ENCODE measurements around the gene SDHAF2. TPM values are rescaled to one million over a fixed set of nuclear protein-coding genes. Genes with fewer than 3 reads are reported as not detected.
A peak's percentile ranks its signal among the peaks of the same experiment; 100 is the strongest.

Gene SDHAF2
- total and polyA plus RNA-seq, 9 of the 15 experiments (the other 6 are each of a cell fraction or from before 2014, with no cell fraction given), result 21.2 to 144 (median 40.4) TPM

DNA sequence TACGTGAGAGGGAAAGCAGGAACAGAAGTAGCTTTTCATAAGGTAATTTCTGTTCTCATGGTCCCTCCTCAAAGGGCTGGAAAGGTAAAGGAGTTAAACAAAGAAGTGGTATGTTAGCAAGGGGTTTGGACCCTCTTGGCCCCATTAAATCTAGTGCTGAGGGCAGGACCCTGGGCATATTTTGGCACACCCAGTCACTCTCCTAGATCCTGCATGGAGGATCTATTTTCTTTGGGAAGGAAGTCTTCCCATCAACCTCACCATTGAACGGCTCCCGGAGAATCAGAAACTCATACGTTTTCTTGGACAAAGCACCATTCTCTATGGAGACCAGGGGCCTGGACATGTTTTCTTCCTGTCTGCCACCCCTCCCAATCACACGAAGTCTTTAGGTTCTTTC, 25.8 kb upstream of the SDHAF2 start:
- POLR2A ChIA-PET, result interaction anchor here (0.6 to 1.8 kb wide), 3 partner anchors 14 to 36 kb away, joined by 3 to 7 read pairs (median 3); no protein-coding TSS in a partner anchor
- CTCF ChIA-PET (ENCODE audit: low intra/inter-chr PET ratio), result no interaction called here
- H3K9me1 ChIP-seq (ENCODE audit: control insufficient read depth, insufficient read depth, low read length), result no peaks in the 10 kb centered on the region
- 95% methylated on average over 4 of the region's 5 CpGs for WGBS (ENCODE audit: insufficient coverage, low coverage, missing lambda C conversion rate)
- H3K79me2 ChIP-seq (ENCODE audit: control insufficient read depth, insufficient read depth, low read length), result no peaks in the 10 kb centered on the region
- DNase-seq (ENCODE audit: extremely low read depth in 1 of 4, low spot score in 3 of 4) (no peak), FAIRE-seq (no peak), ATAC-seq (no peak)
- no peaks in the 10 kb centered on the region for H3K4me1 ChIP-seq (replicated peaks in 1 of 2; ENCODE audit: control insufficient read depth in 2 of 2, insufficient read depth in 2 of 2, low read length in 2 of 2)
- intact Hi-C loops (cut with micrococcal nuclease), result no loop called here
- BruUV-seq (replicated peaks), result TSS peak; percentile 25
- H3K27me3 ChIP-seq (ENCODE audit: control insufficient read depth in 2 of 2, insufficient read depth in 2 of 2, low read length in 2 of 2), result no peaks in the 10 kb centered on the region
- no peaks in the 10 kb centered on the region for H4K20me1 ChIP-seq (replicated peaks; ENCODE audit: control insufficient read depth, insufficient read depth, low read length)
- no peak for TF ChIP-seq ZFP30 (CRISPR knock-in tag; IDR thresholded peaks at IDR 0.05; ENCODE audit: borderline replicate concordance)
- TF ChIP-seq ZBTB7A (IDR thresholded peaks at IDR 0.05; ENCODE audit: borderline replicate concordance, control insufficient read depth, low read depth, low read length), result no peak
- 0 out of 2 replicates have a peak, but pooled peaks have one; percentile 14 for TF ChIP-seq POLR2A (conservative IDR thresholded peaks at IDR 0.05)
- TF ChIP-seq CCAR2 (IDR thresholded peaks at IDR 0.05; ENCODE audit: low read depth, low read length), result no peak
- no peak overlapping the region for H3K27ac ChIP-seq (ENCODE audit: extremely low read depth, low read depth, low read length)
- H3K4me2 ChIP-seq (ENCODE audit: insufficient read depth, low read length), result no peak overlapping the region
- peaks cover 72% of the 10 kb centered on the region for H3K36me3 ChIP-seq (ENCODE audit: control insufficient read depth, insufficient read depth, low read length)
- H2AFZ ChIP-seq (ENCODE audit: low read depth, low read length), result no peak overlapping the region
- no peaks in the 10 kb centered on the region for H3K9me3 ChIP-seq (replicated peaks; ENCODE audit: control insufficient read depth, insufficient read depth, low read depth, low read length)
- no peak overlapping the region for H3K4me3 ChIP-seq
- in situ Hi-C loops (cut with MboI), result no loop called here
- H3K9ac ChIP-seq (ENCODE audit: insufficient read depth in 1 of 2, low read depth in 2 of 2, low read length in 2 of 2), result no peak overlapping the region

DNA sequence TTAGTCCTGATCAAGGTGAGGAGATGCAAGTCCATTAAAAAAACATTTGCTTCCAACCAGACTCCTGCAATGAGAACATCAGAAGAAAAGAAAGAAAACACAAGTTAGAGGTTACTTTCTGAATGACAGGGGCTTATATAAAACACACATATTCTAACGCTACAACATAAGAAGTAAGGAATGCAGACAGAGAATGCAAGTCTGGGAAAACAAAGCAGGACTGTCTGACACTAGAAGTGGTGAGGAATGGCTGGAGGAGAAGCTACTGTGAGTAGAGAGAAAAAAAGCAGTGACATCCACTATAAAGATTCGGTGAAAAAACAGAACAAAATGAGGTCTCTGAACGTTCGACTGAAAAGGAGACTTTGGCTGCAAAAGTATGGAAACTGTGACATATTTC, 25.3 kb upstream of the SDHAF2 start:
- BruUV-seq (replicated peaks), result no TSS peak
- Histone ChIP-seq H3K27me3 (ENCODE audit: control insufficient read depth in 2 of 2, insufficient read depth in 2 of 2, low read length in 2 of 2) (no peaks in the 10 kb centered on the region), H3K36me3 (ENCODE audit: control insufficient read depth, insufficient read depth, low read length) (peaks cover 76% of the 10 kb centered on the region), H3K27ac (ENCODE audit: extremely low read depth, low read depth, low read length) (no peak overlapping the region), H3K4me2 (ENCODE audit: insufficient read depth, low read length) (no peak overlapping the region), H2AFZ (ENCODE audit: low read depth, low read length) (no peak overlapping the region), H3K4me3 (no peak overlapping the region), H3K79me2 (ENCODE audit: control insufficient read depth, insufficient read depth, low read length) (no peaks in the 10 kb centered on the region), H4K20me1 (replicated peaks; ENCODE audit: control insufficient read depth, insufficient read depth, low read length) (no peaks in the 10 kb centered on the region), H3K9me1 (ENCODE audit: control insufficient read depth, insufficient read depth, low read length) (no peaks in the 10 kb centered on the region), H3K9ac (ENCODE audit: insufficient read depth in 1 of 2, low read depth in 2 of 2, low read length in 2 of 2) (no peak overlapping the region), H3K9me3 (replicated peaks; ENCODE audit: control insufficient read depth, insufficient read depth, low read depth, low read length) (no peaks in the 10 kb centered on the region), H3K4me1 (replicated peaks in 1 of 2; ENCODE audit: control insufficient read depth in 2 of 2, insufficient read depth in 2 of 2, low read length in 2 of 2) (no peaks in the 10 kb centered on the region)
- ChIA-PET CTCF (ENCODE audit: low intra/inter-chr PET ratio) (interaction anchor here (0.6 kb wide), 1 partner anchor 27 kb away, joined by 6 read pairs; no protein-coding TSS in a partner anchor), POLR2A (interaction anchor here (1.8 kb wide), 1 partner anchor 13 kb away, joined by 7 read pairs; no protein-coding TSS in a partner anchor)
- WGBS (ENCODE audit: insufficient coverage, low coverage, missing lambda C conversion rate), result 95% methylated on average over 4 of the region's 4 CpGs
- no peak for FAIRE-seq
- no peak for ATAC-seq
- intact Hi-C loops (cut with micrococcal nuclease) (no loop called here), in situ Hi-C loops (cut with MboI) (no loop called here)
- DNase-seq (ENCODE audit: extremely low read depth in 1 of 4, low spot score in 3 of 4), result no peak
- TF ChIP-seq, protein P1, sequence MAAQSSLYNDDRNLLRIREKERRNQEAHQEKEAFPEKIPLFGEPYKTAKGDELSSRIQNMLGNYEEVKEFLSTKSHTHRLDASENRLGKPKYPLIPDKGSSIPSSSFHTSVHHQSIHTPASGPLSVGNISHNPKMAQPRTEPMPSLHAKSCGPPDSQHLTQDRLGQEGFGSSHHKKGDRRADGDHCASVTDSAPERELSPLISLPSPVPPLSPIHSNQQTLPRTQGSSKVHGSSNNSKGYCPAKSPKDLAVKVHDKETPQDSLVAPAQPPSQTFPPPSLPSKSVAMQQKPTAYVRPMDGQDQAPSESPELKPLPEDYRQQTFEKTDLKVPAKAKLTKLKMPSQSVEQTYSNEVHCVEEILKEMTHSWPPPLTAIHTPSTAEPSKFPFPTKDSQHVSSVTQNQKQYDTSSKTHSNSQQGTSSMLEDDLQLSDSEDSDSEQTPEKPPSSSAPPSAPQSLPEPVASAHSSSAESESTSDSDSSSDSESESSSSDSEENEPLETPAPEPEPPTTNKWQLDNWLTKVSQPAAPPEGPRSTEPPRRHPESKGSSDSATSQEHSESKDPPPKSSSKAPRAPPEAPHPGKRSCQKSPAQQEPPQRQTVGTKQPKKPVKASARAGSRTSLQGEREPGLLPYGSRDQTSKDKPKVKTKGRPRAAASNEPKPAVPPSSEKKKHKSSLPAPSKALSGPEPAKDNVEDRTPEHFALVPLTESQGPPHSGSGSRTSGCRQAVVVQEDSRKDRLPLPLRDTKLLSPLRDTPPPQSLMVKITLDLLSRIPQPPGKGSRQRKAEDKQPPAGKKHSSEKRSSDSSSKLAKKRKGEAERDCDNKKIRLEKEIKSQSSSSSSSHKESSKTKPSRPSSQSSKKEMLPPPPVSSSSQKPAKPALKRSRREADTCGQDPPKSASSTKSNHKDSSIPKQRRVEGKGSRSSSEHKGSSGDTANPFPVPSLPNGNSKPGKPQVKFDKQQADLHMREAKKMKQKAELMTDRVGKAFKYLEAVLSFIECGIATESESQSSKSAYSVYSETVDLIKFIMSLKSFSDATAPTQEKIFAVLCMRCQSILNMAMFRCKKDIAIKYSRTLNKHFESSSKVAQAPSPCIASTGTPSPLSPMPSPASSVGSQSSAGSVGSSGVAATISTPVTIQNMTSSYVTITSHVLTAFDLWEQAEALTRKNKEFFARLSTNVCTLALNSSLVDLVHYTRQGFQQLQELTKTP (IDR thresholded peaks at IDR 0.05; ENCODE audit: low read depth in 1 of 2, partially characterized antibody in 2 of 2), result no peak
- TF ChIP-seq, protein P2, sequence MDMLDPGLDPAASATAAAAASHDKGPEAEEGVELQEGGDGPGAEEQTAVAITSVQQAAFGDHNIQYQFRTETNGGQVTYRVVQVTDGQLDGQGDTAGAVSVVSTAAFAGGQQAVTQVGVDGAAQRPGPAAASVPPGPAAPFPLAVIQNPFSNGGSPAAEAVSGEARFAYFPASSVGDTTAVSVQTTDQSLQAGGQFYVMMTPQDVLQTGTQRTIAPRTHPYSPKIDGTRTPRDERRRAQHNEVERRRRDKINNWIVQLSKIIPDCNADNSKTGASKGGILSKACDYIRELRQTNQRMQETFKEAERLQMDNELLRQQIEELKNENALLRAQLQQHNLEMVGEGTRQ (CRISPR knock-in tag; IDR thresholded peaks at IDR 0.05), result no peak
- no peak for TF ChIP-seq HOXB6 (CRISPR knock-in tag; IDR thresholded peaks at IDR 0.05; ENCODE audit: borderline replicate concordance)
- TF ChIP-seq, protein P3, sequence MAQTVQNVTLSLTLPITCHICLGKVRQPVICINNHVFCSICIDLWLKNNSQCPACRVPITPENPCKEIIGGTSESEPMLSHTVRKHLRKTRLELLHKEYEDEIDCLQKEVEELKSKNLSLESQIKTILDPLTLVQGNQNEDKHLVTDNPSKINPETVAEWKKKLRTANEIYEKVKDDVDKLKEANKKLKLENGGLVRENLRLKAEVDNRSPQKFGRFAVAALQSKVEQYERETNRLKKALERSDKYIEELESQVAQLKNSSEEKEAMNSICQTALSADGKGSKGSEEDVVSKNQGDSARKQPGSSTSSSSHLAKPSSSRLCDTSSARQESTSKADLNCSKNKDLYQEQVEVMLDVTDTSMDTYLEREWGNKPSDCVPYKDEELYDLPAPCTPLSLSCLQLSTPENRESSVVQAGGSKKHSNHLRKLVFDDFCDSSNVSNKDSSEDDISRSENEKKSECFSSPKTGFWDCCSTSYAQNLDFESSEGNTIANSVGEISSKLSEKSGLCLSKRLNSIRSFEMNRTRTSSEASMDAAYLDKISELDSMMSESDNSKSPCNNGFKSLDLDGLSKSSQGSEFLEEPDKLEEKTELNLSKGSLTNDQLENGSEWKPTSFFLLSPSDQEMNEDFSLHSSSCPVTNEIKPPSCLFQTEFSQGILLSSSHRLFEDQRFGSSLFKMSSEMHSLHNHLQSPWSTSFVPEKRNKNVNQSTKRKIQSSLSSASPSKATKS (CRISPR knock-in tag; IDR thresholded peaks at IDR 0.05), result no peak
